HG02763 (cell line): Measurements from ENCODE around the gene GJD2.

Source experiments
- ATAC-seq: cut with Tn5 transposase; IDR thresholded peaks from one replicate; pipeline ENCODE4 v1.9.1; 2021; ENCODE audit warnings: mild to moderate bottlenecking, moderate library complexity; ENCODE audit not compliant: unreplicated experiment

Gene GJD2

DNA sequence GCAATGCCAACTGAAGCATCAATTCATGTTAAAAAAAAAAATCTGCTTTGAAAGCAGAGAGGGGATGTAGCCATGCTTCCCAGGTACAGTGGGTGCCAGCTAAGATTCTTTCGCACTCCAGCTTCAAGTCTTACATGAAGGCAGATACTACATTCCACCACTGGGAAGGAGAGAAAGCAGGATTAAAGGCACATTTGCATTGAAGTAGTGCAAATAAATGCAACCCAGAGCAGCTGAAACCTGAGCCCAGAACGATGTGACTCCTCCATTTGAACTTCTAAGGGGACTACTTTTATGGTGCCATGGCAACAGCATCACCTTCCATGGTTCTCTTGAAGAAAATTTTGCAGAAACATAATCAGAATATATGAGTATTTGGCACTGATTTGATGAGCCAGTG lies 19.1 kb upstream of the GJD2 start:
- no peak for ATAC-seq

DNA sequence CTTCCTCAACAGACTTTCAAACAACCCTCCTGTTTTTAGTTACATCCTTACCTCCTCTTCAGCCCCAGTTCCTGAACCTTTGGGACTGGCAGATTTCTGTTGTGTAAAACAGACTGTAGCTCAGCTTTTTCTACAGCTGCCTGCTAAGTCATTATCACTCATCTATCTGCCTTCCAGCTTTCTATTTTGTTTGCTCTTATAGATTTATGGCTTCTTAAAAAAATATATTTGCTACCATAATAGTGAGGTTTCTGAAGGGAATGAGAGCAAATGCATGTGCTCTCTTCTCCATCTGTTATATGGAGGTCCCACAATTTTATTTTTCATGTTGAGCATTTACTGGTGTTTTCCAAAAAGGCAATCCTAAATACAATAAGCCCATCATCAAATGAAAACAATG lies 18.2 kb upstream of the GJD2 start:
- ATAC-seq = no peak

DNA sequence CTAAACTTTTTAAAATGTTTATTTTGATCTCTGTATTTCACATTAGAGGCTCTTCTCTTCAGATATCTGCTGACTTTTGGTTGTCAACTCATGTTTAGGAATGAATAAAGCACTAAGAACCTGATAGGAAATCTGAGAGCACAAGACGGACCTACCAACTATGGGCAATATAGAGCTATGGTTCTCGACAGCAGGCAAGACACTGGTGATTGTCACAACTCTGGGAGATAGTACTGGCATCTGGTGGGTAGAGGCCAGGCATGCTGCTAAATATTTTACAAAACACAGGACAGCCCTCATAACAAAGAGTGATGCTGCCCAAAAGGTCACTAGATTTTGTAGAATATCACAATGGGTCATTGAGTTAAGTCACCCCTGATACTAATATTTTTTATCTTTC lies 17.5 kb upstream of the GJD2 start:
- no peak for ATAC-seq

DNA sequence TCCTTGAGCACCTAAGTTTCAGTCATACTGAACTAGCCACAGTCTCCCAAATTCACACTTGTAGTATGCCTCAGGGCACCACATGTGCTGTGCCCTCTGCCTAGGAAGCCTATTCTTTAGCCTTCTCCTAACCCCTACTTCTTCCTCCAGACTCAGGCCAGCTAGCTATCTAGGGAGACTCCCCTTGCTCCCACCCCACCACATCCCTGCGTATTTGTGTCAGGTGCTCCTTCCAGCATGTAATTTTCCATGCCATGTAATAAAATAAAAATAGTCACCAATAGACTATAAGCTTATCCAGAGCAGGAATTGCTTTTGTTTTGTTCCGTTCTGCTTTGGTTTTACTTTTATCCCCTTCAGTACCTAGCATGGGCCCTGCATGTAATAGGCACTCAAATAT lies 14.9 kb upstream of the GJD2 start:
- ATAC-seq = no peak

DNA sequence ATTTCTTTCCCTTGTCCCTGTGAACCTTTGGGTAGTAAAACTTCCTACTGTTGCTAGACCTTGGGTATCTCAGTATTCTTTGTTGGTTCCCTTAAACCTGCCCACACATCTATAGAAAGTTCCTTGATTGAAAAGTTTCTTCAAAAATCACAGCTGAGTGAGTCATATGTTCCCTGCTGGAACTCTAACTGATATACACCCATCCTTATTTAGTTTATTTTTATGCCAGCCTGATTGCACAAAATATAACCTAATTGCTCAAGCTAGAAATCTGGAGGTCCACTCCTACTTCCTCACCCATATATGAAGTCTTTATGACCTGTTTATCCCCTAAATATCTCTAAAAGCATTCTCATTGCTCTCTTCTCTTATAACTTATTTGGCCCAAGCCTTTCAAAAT lies 13.7 kb upstream of the GJD2 start:
- ATAC-seq = no peak

DNA sequence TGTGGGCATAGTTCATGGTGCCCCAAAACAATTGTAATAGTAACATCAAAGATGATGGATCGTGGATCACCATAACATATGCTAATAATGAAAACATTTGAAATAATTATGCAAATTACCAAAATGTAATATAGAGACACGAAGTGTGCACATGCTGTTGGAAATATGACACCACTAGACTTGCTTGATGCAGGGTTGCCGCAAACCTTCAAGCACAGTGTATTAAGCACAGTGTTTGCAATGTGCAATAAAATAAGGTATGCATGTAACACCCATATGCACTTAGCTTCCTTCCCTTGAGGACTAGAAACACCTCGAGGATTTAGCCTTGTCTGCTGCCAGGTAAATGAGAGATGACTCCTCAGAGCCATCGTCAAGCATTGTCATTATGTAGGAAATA lies 10.9 kb upstream of the GJD2 start:
- no peak for ATAC-seq

DNA sequence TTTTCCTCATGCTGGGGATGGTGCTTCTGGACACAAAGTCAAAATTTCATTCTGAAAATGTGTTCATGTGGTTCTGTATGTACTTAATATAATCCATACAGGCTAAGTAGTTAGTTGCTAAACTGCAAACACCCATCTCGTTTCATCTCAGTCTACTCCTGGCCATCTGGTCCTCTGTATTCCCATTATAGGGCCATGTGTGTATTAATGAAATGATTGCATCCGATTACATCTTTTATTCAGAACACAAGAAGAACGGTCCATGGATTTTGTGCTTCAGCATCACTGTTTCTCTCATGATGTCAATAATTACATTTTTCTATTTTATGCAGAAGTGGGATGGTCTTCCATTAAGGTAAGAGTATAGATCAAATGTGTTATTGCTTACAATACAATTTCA lies 6.1 kb upstream of the GJD2 start:
- ATAC-seq = no peak

DNA sequence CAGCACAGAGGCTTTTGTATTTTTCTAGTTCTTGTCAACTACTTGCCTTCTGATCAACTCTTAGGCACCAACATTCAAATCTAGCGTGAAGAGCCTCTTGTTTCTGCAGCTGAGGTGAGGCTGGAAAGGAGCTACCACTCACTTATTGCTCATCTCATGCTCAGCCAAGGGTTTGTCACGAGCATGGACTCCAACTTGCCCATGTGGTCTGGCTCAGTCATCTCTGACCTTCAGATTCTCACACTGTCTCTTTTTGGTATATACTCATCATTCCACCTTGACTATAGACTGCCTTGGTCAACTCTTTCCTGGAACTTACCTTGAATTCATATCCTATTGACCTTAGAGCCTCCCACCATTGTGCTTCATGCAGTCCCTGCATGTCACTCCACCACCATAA lies 5.2 kb upstream of the GJD2 start:
- no peak for ATAC-seq

DNA sequence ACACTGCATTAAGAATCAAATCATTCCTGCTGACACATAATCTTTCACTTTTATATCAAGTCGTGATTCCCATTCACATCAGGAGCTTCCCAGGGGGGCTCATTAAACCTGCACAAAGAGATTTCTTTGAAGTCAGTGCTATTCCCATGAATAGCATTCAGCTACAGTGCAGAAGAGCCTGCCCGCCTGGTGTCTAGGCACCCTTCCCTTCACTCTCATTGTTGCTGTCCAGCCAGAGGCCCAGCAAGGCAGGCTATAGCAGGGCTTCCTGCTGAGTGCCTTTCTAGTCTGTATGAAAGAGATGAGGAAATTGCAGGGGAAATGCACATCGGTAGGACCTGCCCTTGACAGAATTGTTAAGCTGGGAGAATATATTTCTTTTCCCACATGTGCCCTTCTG lies 4.5 kb upstream of the GJD2 start:
- no peak for ATAC-seq

DNA sequence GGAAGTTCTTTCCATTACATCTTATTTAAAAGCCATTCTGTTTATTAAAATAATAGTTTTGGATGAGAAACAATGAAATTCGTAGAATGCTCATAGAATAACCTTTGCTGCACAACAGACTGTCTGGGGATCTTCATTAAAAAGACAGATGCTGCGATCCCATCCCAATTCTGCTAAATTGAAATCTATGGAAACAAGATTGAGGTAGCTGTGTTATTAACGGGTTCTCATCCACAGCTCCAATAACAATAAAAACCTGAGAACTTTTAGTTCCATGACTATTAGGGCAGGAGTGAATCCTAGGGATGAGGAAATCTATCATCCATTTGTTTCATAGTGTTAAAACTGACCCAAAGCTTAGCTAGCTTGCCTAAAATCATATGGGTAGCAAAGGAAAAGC lies 2.5 kb upstream of the GJD2 start:
- no peak for ATAC-seq

DNA sequence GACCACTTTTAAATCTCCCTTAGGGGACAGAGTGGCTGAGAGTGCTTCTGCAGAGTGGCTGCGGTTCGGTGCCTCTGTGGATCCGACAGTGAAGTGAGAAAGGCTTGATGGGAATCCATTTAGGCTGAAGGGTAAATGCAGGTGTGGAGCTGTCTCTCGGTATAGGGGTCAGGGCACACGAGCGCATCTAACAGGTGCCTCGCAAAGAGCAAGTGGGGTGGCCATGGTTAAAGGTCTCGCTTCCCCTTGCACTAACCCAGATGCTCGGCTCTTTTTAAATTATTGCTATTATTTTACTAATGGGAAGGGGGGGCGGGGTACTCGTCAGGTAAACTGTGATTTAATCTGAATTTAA lies 598 bp upstream of the GJD2 start:
- ATAC-seq = no peak

DNA sequence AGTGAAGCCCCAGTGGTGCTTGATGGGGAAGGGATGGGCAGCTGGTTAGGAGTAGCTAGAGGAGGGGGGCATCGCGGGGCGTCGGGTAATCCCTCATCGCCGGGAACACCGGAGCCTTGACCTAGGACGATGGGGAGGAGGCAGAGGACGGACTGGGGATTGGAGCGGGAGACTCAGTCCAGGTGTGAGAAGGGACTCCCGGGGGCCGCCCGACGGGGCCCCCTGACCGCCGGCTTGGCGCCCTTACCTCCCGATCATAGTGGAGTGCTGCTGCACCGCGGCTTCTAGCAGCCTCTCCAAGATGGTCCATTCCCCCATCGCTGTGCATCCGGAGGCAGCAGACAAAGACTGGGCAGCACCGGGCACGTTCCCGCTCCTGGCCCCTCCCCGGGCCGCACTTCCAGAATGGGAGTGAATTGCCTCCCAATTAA lies 612 bp downstream of the GJD2 start:
- ATAC-seq = no peak

DNA sequence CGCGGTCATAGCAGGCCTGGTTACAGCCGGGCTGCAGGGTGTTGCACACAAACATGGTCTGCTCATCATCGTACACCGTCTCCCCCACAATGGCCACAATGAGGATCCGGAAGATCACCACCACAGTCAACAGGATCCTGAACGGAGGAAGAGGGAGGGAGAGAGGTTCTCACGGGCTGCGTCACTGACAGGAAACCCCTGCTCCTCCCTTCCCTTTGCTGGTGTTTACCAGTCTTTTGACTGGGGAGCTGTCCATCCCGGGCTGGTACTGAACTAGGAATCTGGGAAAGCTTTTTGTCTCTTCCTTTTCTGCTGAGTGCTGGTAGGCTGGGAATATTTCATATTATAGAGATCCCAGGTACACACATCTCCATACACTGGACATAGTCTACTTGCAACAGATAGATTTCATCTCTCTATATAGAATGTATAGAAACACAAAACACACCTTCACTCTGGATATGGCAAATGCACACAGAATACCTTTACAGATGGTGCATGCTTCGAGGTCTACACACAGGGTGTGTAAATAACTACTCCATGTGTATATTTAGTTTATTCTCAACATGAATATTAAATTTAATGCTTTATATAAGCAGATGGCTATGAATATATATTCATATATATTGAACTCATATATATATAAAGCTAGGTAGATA lies 1.4 kb downstream of the GJD2 start:
- no peak for ATAC-seq

DNA sequence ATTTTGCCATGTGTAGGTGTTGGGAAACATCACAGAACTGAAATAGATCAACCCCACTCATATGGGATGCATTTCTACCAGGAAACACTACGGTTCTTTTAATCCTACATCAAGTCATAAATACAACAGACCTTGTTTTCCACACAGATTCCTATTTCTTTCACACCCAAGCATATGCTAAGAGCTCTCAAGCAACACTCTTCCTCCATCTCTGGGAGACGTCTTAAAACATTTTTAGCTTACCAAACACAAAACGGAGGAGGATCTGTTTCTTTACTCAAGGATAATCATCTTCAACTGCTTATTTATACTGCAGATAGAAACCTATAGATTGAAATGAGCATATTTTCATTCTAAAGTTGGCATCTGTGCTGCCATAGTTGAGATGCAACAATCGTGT lies 5.1 kb downstream of the GJD2 start:
- ATAC-seq = no peak

DNA sequence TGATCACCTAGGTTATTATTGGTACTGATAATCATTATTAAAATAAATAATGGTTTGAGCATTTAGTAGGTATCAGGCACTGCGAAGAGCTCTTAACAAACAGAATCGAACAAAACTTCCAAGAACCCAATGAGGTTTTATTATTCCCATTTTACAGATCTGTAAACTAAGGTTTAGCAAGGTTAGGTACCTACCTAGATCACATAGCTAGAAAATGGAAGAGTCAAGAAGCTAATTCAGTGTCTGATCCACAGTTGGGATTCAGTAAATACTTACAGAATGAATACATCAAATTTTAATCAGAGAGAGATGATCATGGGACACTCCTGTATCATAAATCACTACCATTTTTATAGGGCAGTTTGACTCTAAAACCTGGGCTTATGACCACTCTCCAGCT lies 15.5 kb downstream of the GJD2 start:
- no peak for ATAC-seq

DNA sequence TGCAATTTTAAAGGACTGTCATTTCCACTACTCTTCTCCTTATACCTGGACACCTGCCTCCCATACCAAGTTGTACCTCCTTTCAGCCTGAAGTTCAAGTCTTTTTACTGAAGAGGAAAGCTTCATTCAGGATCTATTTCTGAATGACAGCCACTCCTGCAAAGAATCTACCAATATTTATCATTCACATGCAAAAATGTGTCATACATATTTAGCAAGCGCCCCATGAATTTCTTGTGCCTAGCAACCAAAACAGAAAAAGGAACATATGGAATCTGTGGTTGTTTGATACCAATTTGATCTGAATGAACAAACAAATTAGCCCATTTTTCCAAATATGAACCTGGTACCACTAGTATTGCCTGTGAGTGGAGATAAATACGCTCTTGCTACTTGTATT lies 16.8 kb downstream of the GJD2 start:
- no peak for ATAC-seq

DNA sequence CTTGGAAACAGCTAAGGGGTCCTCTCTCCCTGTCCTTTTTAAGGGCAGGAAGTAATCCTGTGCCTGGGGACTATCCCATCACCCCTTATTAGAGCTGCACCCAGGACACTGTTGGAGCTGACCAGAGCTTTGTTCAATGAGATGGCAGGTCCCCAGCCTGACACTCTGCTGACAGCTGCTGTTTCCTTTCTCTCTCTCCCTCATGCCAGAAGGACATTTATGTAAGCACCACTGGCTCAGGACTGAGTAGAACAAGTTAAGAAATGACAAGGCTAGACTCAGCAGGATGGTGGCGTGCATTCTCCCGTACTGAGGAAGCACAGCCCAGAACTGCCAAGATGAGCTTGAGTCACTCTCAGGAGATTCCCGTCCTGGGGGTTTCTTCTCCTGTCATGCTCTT lies 17.3 kb downstream of the GJD2 start:
- no peak for ATAC-seq

DNA sequence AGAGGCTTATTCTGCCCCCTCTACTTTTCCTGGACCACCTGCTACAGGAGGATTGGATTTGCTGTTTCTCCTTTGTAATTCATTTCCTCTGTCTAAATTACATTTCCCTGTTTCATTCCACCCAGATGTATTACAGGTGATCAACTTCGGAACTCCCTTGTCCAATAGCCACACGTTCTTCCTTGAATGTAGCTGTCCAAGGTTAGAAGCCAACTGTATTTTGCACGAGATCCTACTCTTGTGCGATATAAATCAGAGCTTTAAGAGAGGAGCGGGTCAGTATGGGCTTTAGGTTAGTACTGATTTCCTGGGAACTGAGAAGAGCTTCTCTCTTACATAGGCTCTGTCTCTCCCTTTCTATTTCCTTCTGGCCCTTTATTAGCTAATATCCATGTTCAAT lies 20.5 kb downstream of the GJD2 start:
- ATAC-seq = no peak

DNA sequence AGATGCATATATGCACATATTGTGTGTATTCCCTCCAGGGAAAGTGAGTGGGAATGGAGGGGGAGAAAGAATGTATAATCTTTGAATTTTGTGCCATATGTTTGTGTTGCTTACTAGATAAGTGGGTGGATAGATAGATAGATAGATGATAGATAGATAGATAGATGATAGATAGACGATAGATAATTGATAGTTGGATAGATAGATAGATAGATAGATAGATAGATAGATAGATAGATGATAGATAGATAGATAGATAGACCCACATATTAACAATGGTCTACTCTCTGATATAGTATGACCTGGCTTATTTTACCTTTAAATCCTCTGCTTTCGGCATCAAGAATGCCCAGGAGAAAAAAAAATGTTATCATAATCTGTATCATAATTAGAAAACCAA lies 21.2 kb downstream of the GJD2 start:
- no peak for ATAC-seq

DNA sequence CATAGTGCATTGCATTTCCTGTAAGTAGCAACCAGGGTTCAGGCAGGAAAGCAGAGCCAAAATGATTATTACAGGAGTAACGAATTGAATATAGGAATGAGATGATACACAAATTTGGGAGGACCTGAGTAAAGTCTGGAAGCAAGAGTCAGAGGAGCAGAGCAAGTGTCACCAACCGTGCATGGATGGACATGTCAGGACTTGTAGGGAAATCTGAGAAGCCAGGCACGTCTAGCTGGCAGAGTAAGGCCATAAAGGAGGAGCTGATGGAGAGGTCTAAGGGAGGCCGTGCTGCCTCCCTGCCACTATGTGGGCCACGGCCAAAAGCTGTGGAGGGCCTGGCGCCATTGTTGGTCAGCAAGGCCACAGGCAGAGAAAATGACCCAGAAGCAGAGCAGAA lies 22.4 kb downstream of the GJD2 start:
- no peak for ATAC-seq

DNA sequence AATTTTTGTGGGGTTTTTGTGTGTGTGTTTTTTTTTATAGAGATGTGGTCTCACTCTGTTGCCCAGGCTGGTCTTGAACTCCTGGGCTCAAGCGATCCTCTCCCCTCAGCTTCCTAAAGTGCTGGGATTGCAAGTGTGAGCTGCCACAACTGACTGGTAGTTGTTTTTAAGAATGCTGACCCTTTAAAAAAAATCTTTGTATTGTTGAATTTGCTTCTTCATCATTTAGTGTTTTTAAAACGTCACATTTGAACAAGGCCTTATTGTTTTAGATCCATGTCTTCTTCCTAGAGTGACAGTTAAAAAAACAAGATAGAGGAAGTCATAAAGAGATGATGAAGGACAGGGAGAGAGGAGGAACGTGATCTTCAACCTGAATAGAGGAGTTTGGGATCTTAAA lies 24.1 kb downstream of the GJD2 start:
- ATAC-seq = no peak

DNA sequence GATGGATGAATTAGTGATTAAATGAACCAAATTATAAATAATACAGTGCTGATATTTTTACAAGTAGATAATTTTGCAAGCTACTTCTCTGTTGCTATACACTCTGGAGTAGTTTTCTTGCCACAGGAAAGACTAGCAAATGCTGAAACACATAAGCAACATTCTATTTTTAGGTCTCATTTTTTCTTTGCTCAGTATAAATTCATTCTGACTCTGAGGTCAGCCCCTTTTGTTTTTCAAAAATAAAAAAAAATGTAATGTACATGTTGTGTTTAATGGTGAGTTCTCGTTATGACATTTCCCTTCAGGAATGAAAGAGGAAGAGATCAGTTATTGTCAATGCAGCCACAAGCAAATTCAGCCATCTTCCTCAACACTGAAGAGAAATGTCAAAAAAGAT lies 24.9 kb downstream of the GJD2 start:
- ATAC-seq = no peak

DNA sequence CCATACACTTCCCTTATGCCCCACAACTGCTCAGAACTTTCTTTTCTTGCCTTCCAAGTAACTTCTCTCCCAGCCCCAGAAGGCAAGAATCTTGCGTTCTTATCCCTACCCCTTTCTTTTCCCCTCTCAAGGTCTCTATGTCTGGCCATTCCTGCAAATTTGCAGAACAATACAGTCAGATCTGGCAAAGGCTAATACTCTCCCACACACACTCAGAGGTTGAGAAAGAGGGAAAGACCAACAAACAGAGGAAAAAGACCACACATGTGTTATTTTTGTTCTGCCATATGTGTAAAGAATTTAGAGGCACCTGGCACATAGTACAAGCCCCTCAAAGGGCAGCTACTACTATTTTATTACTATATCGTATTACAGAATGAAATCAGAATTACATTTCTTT lies 25.7 kb downstream of the GJD2 start:
- no peak for ATAC-seq
